Activated CD4-positive, alpha-beta T cell treated with anti-CD3 and anti-CD28 coated beads for 4 hours (primary cell): ENCODE measurements around the gene ZNF837.
"Not testable (repeated sequence)": the region's sequence is repeated elsewhere in the genome, so short reads cannot be mapped to it uniquely, and the experiment has no call there.

Experiments used
- DNase-seq, 2 donors: peaks; one replicate each; pipeline ENCODE4 v3.0.0-alpha.2; 2020

ZNF837 gene

GRCh38 chr19:58395979-58396627 lies 15.3 kb upstream of the ZNF837 start:
- DNase-seq = no peak

GRCh38 chr19:58395220-58395978 lies 14.6 kb upstream of the ZNF837 start, which contains the start of gene RNF225:
RNF225 (plus strand) TSS chr19:58395656; CDS start chr19:58396090, 434 bp downstream.
- no peak for DNase-seq

GRCh38 chr19:58394821-58395219 lies 14.0 kb upstream of the ZNF837 start:
- no peak for DNase-seq

- no peak for DNase-seq
Measured at GRCh38 chr19:58393725-58394033, 12.8 kb upstream of the ZNF837 start.

GRCh38 chr19:58392945-58393724 lies 12.3 kb upstream of the ZNF837 start:
- no peak for DNase-seq

GRCh38 chr19:58388175-58388526 lies 7.3 kb upstream of the ZNF837 start:
- DNase-seq = no peak

- no peak for DNase-seq
Measured at GRCh38 chr19:58387338-58388174, 6.7 kb upstream of the ZNF837 start.

GRCh38 chr19:58386576-58387337 lies 5.9 kb upstream of the ZNF837 start, which contains the start of gene RPS5:
RPS5 (plus strand) TSS chr19:58387269; CDS start chr19:58388138, 869 bp downstream.
- peak; percentile 94 to 95 for DNase-seq

- DNase-seq = peak in 1 of 2 donors; percentile 35
Measured at GRCh38 chr19:58385891-58386575, 5.2 kb upstream of the ZNF837 start.

- no peak for DNase-seq
Measured at GRCh38 chr19:58385313-58385890, 4.6 kb upstream of the ZNF837 start.

- DNase-seq = no peak
Measured at GRCh38 chr19:58382997-58383603, 2.3 kb upstream of the ZNF837 start.

GRCh38 chr19:58381460-58382212 lies 806 bp upstream of the ZNF837 start:
- no peak for DNase-seq

GRCh38 chr19:58380037-58380661 lies 681 bp downstream of the ZNF837 start:
- no peak for DNase-seq

GRCh38 chr19:58379246-58379645 lies 1.6 kb downstream of the ZNF837 start:
- no peak for DNase-seq

GRCh38 chr19:58376724-58377123 lies 4.1 kb downstream of the ZNF837 start:
- DNase-seq = not testable (repeated sequence)

- no peak for DNase-seq
Measured at GRCh38 chr19:58374200-58374599, 6.6 kb downstream of the ZNF837 start.

- no peak for DNase-seq
Measured at GRCh38 chr19:58372311-58373133, 8.3 kb downstream of the ZNF837 start.
